GM19324 (cell line): Measurements from ENCODE around the gene AVL9.
"Not testable (repeated sequence)": the region's sequence is repeated elsewhere in the genome, so short reads cannot be mapped to it uniquely, and the experiment has no call there.

Experiments
- ATAC-seq: cut with Tn5 transposase; IDR thresholded peaks from one replicate; pipeline ENCODE4 v1.9.1; 2021; ENCODE audit warnings: mild to moderate bottlenecking, moderate library complexity; ENCODE audit not compliant: unreplicated experiment, low FRiP score

The AVL9 gene

GRCh38 chr7:32634798-32635393 lies 139.6 kb downstream of the AVL9 start:
- ATAC-seq, result not testable (repeated sequence)

GRCh38 chr7:32636725-32637462 lies 141.6 kb downstream of the AVL9 start:
- ATAC-seq, result not testable (repeated sequence)

- ATAC-seq, result not testable (repeated sequence)
Measured at GRCh38 chr7:32637611-32638010, 142.3 kb downstream of the AVL9 start.
